GM23338 (cell line): ENCODE results near the gene KIF15.

Experiments
- CTCF ChIP-seq, 2 experiments: fragments of 200-600 bp in 1 of 2; sonication (generic) in 1 of 2; conservative IDR thresholded peaks; 2 replicates each; pipeline versions ENCODE4 v1.5.1 to v1.6.1; 2016 to 2017; ENCODE audit warnings: antibody characterized with exemption in 2 of 2, low read depth in 2 of 2, mild to moderate bottlenecking in 2 of 2, moderate library complexity in 1 of 2
- ETS1 ChIP-seq: IDR thresholded peaks from 2 replicates; pipeline ENCODE4 v1.6.1; 2016; ENCODE audit warnings: antibody characterized with exemption
- EZH2 ChIP-seq: fragments of 200-600 bp; sonication (generic); IDR thresholded peaks from one replicate; pipeline ENCODE4 v1.8.0; 2017; ENCODE audit warnings: antibody characterized with exemption, mild to moderate bottlenecking, low read depth; ENCODE audit not compliant: unreplicated experiment
- EZH2phosphoT487 ChIP-seq: fragments of 200-600 bp; sonication (generic); IDR thresholded peaks from one replicate; pipeline ENCODE4 v1.8.1; 2018; ENCODE audit warnings: antibody characterized with exemption; ENCODE audit not compliant: unreplicated experiment
- JUNB ChIP-seq: IDR thresholded peaks from one replicate; pipeline ENCODE4 v1.6.1; 2016; ENCODE audit warnings: antibody characterized with exemption; ENCODE audit not compliant: unreplicated experiment
- NANOG ChIP-seq: IDR thresholded peaks from 2 replicates; pipeline ENCODE4 v1.6.1; 2016; ENCODE audit warnings: antibody characterized with exemption, borderline replicate concordance
- POLR2AphosphoS5 ChIP-seq: IDR thresholded peaks from 2 replicates; pipeline ENCODE4 v1.6.1; 2016; ENCODE audit warnings: antibody characterized with exemption, low read depth
- ZNF331 ChIP-seq: fragments of 250-450 bp; sonication (Bioruptor Pico); IDR thresholded peaks from 2 replicates; pipeline ENCODE4 v1.5.0; 2020; ENCODE audit warnings: low read depth, mild to moderate bottlenecking, moderate library complexity
- TF ChIP-seq, protein P1 (sequence below): IDR thresholded peaks from one replicate; pipeline ENCODE4 v1.6.1; 2018; ENCODE audit warnings: antibody characterized with exemption; ENCODE audit not compliant: unreplicated experiment

DNA sequence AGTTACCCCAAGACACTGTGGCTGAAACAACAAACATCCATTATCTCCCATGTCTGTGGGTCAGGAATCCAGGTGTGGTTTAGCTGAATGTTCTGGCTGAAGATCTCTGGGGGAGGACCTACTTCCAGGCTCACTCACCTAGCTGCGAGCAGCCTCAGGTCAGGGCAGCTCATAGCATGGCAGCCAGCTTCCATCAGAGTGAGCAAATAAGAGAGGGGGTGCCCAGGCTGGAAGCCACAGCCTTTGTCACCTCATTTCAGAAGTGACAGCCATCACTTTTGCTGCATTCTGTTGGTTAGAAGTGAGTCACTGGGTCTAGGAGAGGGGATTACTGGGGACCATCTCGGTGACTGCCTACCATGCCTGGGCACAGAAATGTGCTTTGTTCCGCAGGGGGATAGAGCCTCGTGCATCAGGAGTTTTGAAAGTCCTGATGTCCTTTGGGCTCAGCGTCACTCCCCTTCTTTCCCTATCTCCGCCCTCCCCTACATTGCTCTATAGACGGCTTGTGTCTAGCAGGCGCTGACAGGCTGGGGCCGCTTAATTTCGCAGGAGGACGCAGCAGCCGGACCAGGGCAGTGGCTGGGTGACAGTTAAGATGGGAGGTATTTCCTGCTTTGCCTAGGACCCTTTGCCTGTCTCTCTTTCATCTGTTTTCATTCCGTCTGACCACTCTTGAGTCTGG is 138.2 kb downstream of the KIF15 start:
- TF ChIP-seq CTCF (conservative IDR thresholded peaks at IDR 0.05; ENCODE audit: low read depth in 2 of 2) (no peak), EZH2 (no peak), POLR2AphosphoS5 (no peak), EZH2phosphoT487 (no peak), JUNB (no peak), ETS1 (no peak), NANOG (no peak), ZNF331 (CRISPR knock-in tag) (no peak)
- TF ChIP-seq, protein P1, sequence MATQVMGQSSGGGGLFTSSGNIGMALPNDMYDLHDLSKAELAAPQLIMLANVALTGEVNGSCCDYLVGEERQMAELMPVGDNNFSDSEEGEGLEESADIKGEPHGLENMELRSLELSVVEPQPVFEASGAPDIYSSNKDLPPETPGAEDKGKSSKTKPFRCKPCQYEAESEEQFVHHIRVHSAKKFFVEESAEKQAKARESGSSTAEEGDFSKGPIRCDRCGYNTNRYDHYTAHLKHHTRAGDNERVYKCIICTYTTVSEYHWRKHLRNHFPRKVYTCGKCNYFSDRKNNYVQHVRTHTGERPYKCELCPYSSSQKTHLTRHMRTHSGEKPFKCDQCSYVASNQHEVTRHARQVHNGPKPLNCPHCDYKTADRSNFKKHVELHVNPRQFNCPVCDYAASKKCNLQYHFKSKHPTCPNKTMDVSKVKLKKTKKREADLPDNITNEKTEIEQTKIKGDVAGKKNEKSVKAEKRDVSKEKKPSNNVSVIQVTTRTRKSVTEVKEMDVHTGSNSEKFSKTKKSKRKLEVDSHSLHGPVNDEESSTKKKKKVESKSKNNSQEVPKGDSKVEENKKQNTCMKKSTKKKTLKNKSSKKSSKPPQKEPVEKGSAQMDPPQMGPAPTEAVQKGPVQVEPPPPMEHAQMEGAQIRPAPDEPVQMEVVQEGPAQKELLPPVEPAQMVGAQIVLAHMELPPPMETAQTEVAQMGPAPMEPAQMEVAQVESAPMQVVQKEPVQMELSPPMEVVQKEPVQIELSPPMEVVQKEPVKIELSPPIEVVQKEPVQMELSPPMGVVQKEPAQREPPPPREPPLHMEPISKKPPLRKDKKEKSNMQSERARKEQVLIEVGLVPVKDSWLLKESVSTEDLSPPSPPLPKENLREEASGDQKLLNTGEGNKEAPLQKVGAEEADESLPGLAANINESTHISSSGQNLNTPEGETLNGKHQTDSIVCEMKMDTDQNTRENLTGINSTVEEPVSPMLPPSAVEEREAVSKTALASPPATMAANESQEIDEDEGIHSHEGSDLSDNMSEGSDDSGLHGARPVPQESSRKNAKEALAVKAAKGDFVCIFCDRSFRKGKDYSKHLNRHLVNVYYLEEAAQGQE: no peak
